Trophoblast cell (in vitro differentiated cells and primary cell): ENCODE data around the gene IRAG1.

Experiments
- DNase-seq, 2 donors: peaks; one replicate each; pipeline ENCODE4 v3.0.0-alpha.2; 2016
- H2AFZ ChIP-seq: 2 replicates; pipeline ENCODE4 v1.6.1; 2013; ENCODE audit warnings: low read length, moderate library complexity, mild to moderate bottlenecking; ENCODE audit not compliant: insufficient read depth, poor library complexity
- H2AK5ac ChIP-seq: 2 replicates; pipeline ENCODE4 v1.6.1; 2013; ENCODE audit warnings: mild to moderate bottlenecking, low read length
- H2BK120ac ChIP-seq: 2 replicates; pipeline ENCODE4 v1.6.1; 2013; ENCODE audit warnings: low read length, mild to moderate bottlenecking, moderate library complexity; ENCODE audit not compliant: insufficient read depth, poor library complexity
- H2BK12ac ChIP-seq: 2 replicates; pipeline ENCODE4 v1.6.1; 2013; ENCODE audit warnings: mild to moderate bottlenecking, low read length, moderate library complexity
- H2BK5ac ChIP-seq: 2 replicates; pipeline ENCODE4 v1.6.1; 2013; ENCODE audit warnings: low read length, low read depth, moderate library complexity, mild to moderate bottlenecking; ENCODE audit not compliant: poor library complexity
- H3K14ac ChIP-seq: 2 replicates; pipeline ENCODE4 v1.6.1; 2013; ENCODE audit warnings: mild to moderate bottlenecking, low read length
- H3K18ac ChIP-seq: 2 replicates; pipeline ENCODE4 v1.6.1; 2013; ENCODE audit warnings: mild to moderate bottlenecking, low read length
- H3K23ac ChIP-seq: 2 replicates; pipeline ENCODE4 v1.6.1; 2013; ENCODE audit warnings: low read length
- H3K27ac ChIP-seq: 2 replicates; pipeline ENCODE4 v1.5.1; 2013; ENCODE audit warnings: low read depth, mild to moderate bottlenecking, inconsistent platforms, low read length, moderate library complexity
- H3K27me3 ChIP-seq: 2 replicates; pipeline ENCODE4 v1.6.1; 2013; ENCODE audit warnings: inconsistent platforms, mild to moderate bottlenecking, low read length, moderate library complexity; ENCODE audit not compliant: insufficient read depth
- H3K36me3 ChIP-seq, 2 experiments: 1 replicate in 1 of 2; 2 replicates in 1 of 2; pipeline ENCODE4 v1.6.1; 2013; ENCODE audit warnings: low read length in 2 of 2, mild to moderate bottlenecking in 2 of 2, moderate library complexity in 1 of 2; ENCODE audit not compliant: insufficient read depth in 2 of 2, control insufficient read depth in 1 of 2
- H3K4ac ChIP-seq: 2 replicates; pipeline ENCODE4 v1.6.1; 2013; ENCODE audit warnings: low read depth, mild to moderate bottlenecking, low read length, moderate library complexity
- H3K4me1 ChIP-seq, 2 experiments: 1 replicate in 1 of 2; 2 replicates in 1 of 2; pipeline ENCODE4 v1.6.1; 2013; ENCODE audit warnings: low read length in 2 of 2, mild to moderate bottlenecking in 2 of 2, moderate library complexity in 1 of 2; ENCODE audit not compliant: insufficient read depth in 2 of 2, control insufficient read depth in 1 of 2
- H3K4me2 ChIP-seq: 2 replicates; pipeline ENCODE4 v1.6.1; 2013; ENCODE audit warnings: inconsistent platforms, mild to moderate bottlenecking, low read length, moderate library complexity
- H3K4me3 ChIP-seq: 2 replicates; pipeline ENCODE4 v1.5.1; 2013; ENCODE audit warnings: mild to moderate bottlenecking, low read depth, low read length, inconsistent platforms
- H3K79me1 ChIP-seq: one replicate; pipeline ENCODE4 v1.6.1; 2013; ENCODE audit warnings: low read length
- H3K79me2 ChIP-seq: 2 replicates; pipeline ENCODE4 v1.6.1; 2013; ENCODE audit warnings: low read length, mild to moderate bottlenecking; ENCODE audit not compliant: control insufficient read depth, insufficient read depth, poor library complexity
- H3K9ac ChIP-seq: 2 replicates; pipeline ENCODE4 v1.6.1; 2013; ENCODE audit warnings: mild to moderate bottlenecking, low read length
- H3K9me3 ChIP-seq: 2 replicates; pipeline ENCODE4 v1.6.1; 2013; ENCODE audit warnings: low read depth, mild to moderate bottlenecking, control low read depth, inconsistent platforms, low read length; ENCODE audit not compliant: insufficient read depth
- H4K12ac ChIP-seq: 2 replicates; pipeline ENCODE4 v1.6.1; 2013; ENCODE audit warnings: low read depth, mild to moderate bottlenecking, low read length, moderate library complexity
- H4K8ac ChIP-seq: 2 replicates; pipeline ENCODE4 v1.6.1; 2013; ENCODE audit warnings: low read depth, mild to moderate bottlenecking, low read length, moderate library complexity
- H4K91ac ChIP-seq: one replicate; pipeline ENCODE4 v1.6.1; 2013; ENCODE audit warnings: low read depth, mild to moderate bottlenecking, low read length, moderate library complexity
- WGBS: extraction: QIAGEN DNeasy Blood & Tissue Kit; methylation state at CpG from one replicate; pipeline ENCODE4 v1.1.7; 2013; ENCODE audit warnings: missing lambda C conversion rate; ENCODE audit not compliant: insufficient read length, insufficient coverage; ENCODE audit errors: extremely low coverage; 5-methylcytosine and 5-hydroxymethylcytosine counted together

Gene IRAG1

GRCh38 chr11:10692531-10693115 is 932 bp downstream of the IRAG1 start:
- H3K4me1 ChIP-seq: peaks cover 1 to 3% of the 10 kb centered on the region in 2 experiments
- H4K8ac ChIP-seq: no peak overlapping the region
- H3K27me3 ChIP-seq: no peaks in the 10 kb centered on the region
- no peak overlapping the region for H4K91ac ChIP-seq
- H3K36me3 ChIP-seq: no peaks in the 10 kb centered on the region
- no peak overlapping the region for H3K9ac ChIP-seq
- no peak overlapping the region for H3K4me3 ChIP-seq
- no peak overlapping the region for H2BK5ac ChIP-seq
- peak overlapping the region; percentile 17 for H3K14ac ChIP-seq
- H2BK12ac ChIP-seq: no peak overlapping the region
- H4K12ac ChIP-seq: no peak overlapping the region
- no CpG with 5 or more reads among the region's 7 CpGs for WGBS
- H3K27ac ChIP-seq: no peak overlapping the region
- H2AK5ac ChIP-seq: peak overlapping the region; percentile 42
- no peak overlapping the region for H3K23ac ChIP-seq
- H3K4me2 ChIP-seq: no peak overlapping the region
- no peak overlapping the region for H2BK120ac ChIP-seq
- no peaks in the 10 kb centered on the region for H3K79me1 ChIP-seq
- H3K4ac ChIP-seq: no peak overlapping the region
- no peak overlapping the region for H2AFZ ChIP-seq
- DNase-seq: no peak
- H3K9me3 ChIP-seq: no peaks in the 10 kb centered on the region
- no peak overlapping the region for H3K18ac ChIP-seq
- no peaks in the 10 kb centered on the region for H3K79me2 ChIP-seq

GRCh38 chr11:10688401-10688800 is 5.2 kb downstream of the IRAG1 start:
- H3K79me1 ChIP-seq: no peaks in the 10 kb centered on the region
- H3K27ac ChIP-seq: no peak overlapping the region
- no peak overlapping the region for H3K23ac ChIP-seq
- H4K91ac ChIP-seq: no peak overlapping the region
- WGBS: no CpG with 5 or more reads among the region's 2 CpGs
- no peak overlapping the region for H2BK12ac ChIP-seq
- peaks cover 0 to 1% of the 10 kb centered on the region in 2 experiments for H3K4me1 ChIP-seq
- no peak overlapping the region for H3K4ac ChIP-seq
- peak; percentile 67 to 85 for DNase-seq
- H3K18ac ChIP-seq: no peak overlapping the region
- H4K8ac ChIP-seq: no peak overlapping the region
- no peak overlapping the region for H3K4me2 ChIP-seq
- H2AK5ac ChIP-seq: no peak overlapping the region
- no peak overlapping the region for H3K9ac ChIP-seq
- no peaks in the 10 kb centered on the region for H3K79me2 ChIP-seq
- no peak overlapping the region for H3K4me3 ChIP-seq
- no peak overlapping the region for H3K14ac ChIP-seq
- no peak overlapping the region for H2AFZ ChIP-seq
- H2BK120ac ChIP-seq: no peak overlapping the region
- H3K9me3 ChIP-seq: no peaks in the 10 kb centered on the region
- H3K27me3 ChIP-seq: no peaks in the 10 kb centered on the region
- no peak overlapping the region for H4K12ac ChIP-seq
- no peak overlapping the region for H2BK5ac ChIP-seq
- no peaks in the 10 kb centered on the region for H3K36me3 ChIP-seq

- Histone ChIP-seq H2AFZ (no peak overlapping the region), H3K27ac (no peak overlapping the region), H3K4me1 (no peaks in the 10 kb centered on the region), H4K12ac (no peak overlapping the region), H2BK12ac (no peak overlapping the region), H3K14ac (no peak overlapping the region), H4K91ac (no peak overlapping the region), H3K4me3 (no peak overlapping the region), H2BK120ac (no peak overlapping the region), H3K36me3 (no peaks in the 10 kb centered on the region), H3K4me2 (no peak overlapping the region), H2BK5ac (no peak overlapping the region), H3K79me1 (no peaks in the 10 kb centered on the region), H3K79me2 (no peaks in the 10 kb centered on the region), H3K27me3 (no peaks in the 10 kb centered on the region), H3K9ac (no peak overlapping the region), H4K8ac (no peak overlapping the region), H3K18ac (no peak overlapping the region), H3K4ac (no peak overlapping the region), H3K23ac (no peak overlapping the region), H2AK5ac (no peak overlapping the region), H3K9me3 (no peaks in the 10 kb centered on the region)
- WGBS: no CpG with 5 or more reads among the region's 1 CpG
- DNase-seq: no peak
Measured at GRCh38 chr11:10686311-10686710, 7.2 kb downstream of the IRAG1 start.

- Histone ChIP-seq H3K18ac (no peak overlapping the region), H3K27me3 (no peaks in the 10 kb centered on the region), H4K8ac (no peak overlapping the region), H2BK5ac (no peak overlapping the region), H3K36me3 (no peaks in the 10 kb centered on the region), H3K79me1 (no peaks in the 10 kb centered on the region), H2BK12ac (no peak overlapping the region), H3K9ac (no peak overlapping the region), H3K4me2 (no peak overlapping the region), H3K79me2 (no peaks in the 10 kb centered on the region), H3K14ac (no peak overlapping the region), H3K27ac (no peak overlapping the region), H3K4ac (no peak overlapping the region), H2AFZ (no peak overlapping the region), H4K12ac (no peak overlapping the region), H3K23ac (no peak overlapping the region), H4K91ac (no peak overlapping the region), H3K9me3 (no peaks in the 10 kb centered on the region), H2BK120ac (no peak overlapping the region), H3K4me1 (no peaks in the 10 kb centered on the region), H2AK5ac (no peak overlapping the region), H3K4me3 (no peak overlapping the region)
- WGBS: no CpG with 5 or more reads among the region's 1 CpG
- DNase-seq: no peak
Measured at GRCh38 chr11:10683429-10683828, 10.1 kb downstream of the IRAG1 start.
